ENCODE measurements around the gene CPNE6. TPM values are rescaled to one million over a fixed set of nuclear protein-coding genes. Genes with fewer than 3 reads are reported as not detected.

The CPNE6 gene
- total and polyA plus RNA-seq, 2 of the 13 experiments (the other 11 are each of a cell fraction or from before 2014, with no cell fraction given) = not detected

- no peak for TF ChIP-seq ZNF749 (CRISPR knock-in tag; IDR thresholded peaks at IDR 0.05; ENCODE audit: borderline replicate concordance)
- TF ChIP-seq GLMP (CRISPR knock-in tag; IDR thresholded peaks at IDR 0.05; ENCODE audit: borderline replicate concordance) = no peak
- TF ChIP-seq NCOR1 (IDR thresholded peaks at IDR 0.05; ENCODE audit: borderline replicate concordance, low read length) = no peak
- no peak for TF ChIP-seq GATAD1 (CRISPR knock-in tag; IDR thresholded peaks at IDR 0.05)
- TF ChIP-seq IRF2 (CRISPR knock-in tag; IDR thresholded peaks at IDR 0.05) = no peak
- 0 out of 2 replicates have a peak, but pooled peaks have one; percentile 70 for TF ChIP-seq ZNF331 (CRISPR knock-in tag; IDR thresholded peaks at IDR 0.05)
- TF ChIP-seq, protein P1, sequence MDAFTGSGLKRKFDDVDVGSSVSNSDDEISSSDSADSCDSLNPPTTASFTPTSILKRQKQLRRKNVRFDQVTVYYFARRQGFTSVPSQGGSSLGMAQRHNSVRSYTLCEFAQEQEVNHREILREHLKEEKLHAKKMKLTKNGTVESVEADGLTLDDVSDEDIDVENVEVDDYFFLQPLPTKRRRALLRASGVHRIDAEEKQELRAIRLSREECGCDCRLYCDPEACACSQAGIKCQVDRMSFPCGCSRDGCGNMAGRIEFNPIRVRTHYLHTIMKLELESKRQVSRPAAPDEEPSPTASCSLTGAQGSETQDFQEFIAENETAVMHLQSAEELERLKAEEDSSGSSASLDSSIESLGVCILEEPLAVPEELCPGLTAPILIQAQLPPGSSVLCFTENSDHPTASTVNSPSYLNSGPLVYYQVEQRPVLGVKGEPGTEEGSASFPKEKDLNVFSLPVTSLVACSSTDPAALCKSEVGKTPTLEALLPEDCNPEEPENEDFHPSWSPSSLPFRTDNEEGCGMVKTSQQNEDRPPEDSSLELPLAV (CRISPR knock-in tag; conservative IDR thresholded peaks at IDR 0.05; ENCODE audit: low read depth) = no peak
- peak; percentile 49 for TF ChIP-seq ZNF30 (CRISPR knock-in tag; IDR thresholded peaks at IDR 0.05)
- TF ChIP-seq ZNF576 (CRISPR knock-in tag; IDR thresholded peaks at IDR 0.05) = no peak; the same call in 1 of the 2 replicates
- TF ChIP-seq ZNF205 (CRISPR knock-in tag; IDR thresholded peaks at IDR 0.05) = peak; percentile 65; the same call in 1 of the 2 replicates
- TF ChIP-seq ZNF878 (CRISPR knock-in tag; IDR thresholded peaks at IDR 0.05) = no peak
- no peak for TF ChIP-seq FOSL1 (CRISPR knock-in tag; IDR thresholded peaks at IDR 0.05; ENCODE audit: borderline replicate concordance)
- peak; percentile 78; the same call in 1 of the 2 replicates for TF ChIP-seq ZNF547 (CRISPR knock-in tag; IDR thresholded peaks at IDR 0.05)
- TF ChIP-seq ZNF432 (CRISPR knock-in tag; IDR thresholded peaks at IDR 0.05; ENCODE audit: borderline replicate concordance) = no peak
- TF ChIP-seq NBN (conservative IDR thresholded peaks at IDR 0.05) = no peak
- peak; percentile 79 for TF ChIP-seq ZBTB38 (CRISPR knock-in tag; IDR thresholded peaks at IDR 0.05)
- TF ChIP-seq JUND (CRISPR knock-in tag; IDR thresholded peaks at IDR 0.05) = no peak
- no peak for TF ChIP-seq ELF4 (CRISPR knock-in tag; IDR thresholded peaks at IDR 0.05; ENCODE audit: borderline replicate concordance)
- no peak for TF ChIP-seq FOXK1 (CRISPR knock-in tag; IDR thresholded peaks at IDR 0.05; ENCODE audit: borderline replicate concordance, low read depth)
- TF ChIP-seq ZNF776 (CRISPR knock-in tag; IDR thresholded peaks at IDR 0.05) = no peak
- no peak for TF ChIP-seq TIGD3 (CRISPR knock-in tag; IDR thresholded peaks at IDR 0.05; ENCODE audit: borderline replicate concordance)
- no peak for TF ChIP-seq HOXD1 (CRISPR knock-in tag; IDR thresholded peaks at IDR 0.05)
- TF ChIP-seq ZNF24 (IDR thresholded peaks at IDR 0.05) = no peak
- peak; percentile 90 for TF ChIP-seq ARNT2 (CRISPR knock-in tag; IDR thresholded peaks at IDR 0.05; ENCODE audit: low read depth)
- no peak for TF ChIP-seq ZNF296 (CRISPR knock-in tag; conservative IDR thresholded peaks at IDR 0.05)
- TF ChIP-seq ERF (CRISPR knock-in tag; IDR thresholded peaks at IDR 0.05) = 0 out of 2 replicates have a peak, but pooled peaks have one; percentile 52
These were observed 9.8 kb downstream of the CPNE6 start (continued) for GRCh38 chr14:24080888-24081738.

Measured in HepG2 (cell line).